ENCODE results near the gene CCDC57. TPM values are rescaled to one million over a fixed set of nuclear protein-coding genes. Genes with fewer than 3 reads are reported as not detected.

The CCDC57 gene
- total and polyA plus RNA-seq, 10 donors = 28.8 to 164 (median 51.9) TPM

DNA sequence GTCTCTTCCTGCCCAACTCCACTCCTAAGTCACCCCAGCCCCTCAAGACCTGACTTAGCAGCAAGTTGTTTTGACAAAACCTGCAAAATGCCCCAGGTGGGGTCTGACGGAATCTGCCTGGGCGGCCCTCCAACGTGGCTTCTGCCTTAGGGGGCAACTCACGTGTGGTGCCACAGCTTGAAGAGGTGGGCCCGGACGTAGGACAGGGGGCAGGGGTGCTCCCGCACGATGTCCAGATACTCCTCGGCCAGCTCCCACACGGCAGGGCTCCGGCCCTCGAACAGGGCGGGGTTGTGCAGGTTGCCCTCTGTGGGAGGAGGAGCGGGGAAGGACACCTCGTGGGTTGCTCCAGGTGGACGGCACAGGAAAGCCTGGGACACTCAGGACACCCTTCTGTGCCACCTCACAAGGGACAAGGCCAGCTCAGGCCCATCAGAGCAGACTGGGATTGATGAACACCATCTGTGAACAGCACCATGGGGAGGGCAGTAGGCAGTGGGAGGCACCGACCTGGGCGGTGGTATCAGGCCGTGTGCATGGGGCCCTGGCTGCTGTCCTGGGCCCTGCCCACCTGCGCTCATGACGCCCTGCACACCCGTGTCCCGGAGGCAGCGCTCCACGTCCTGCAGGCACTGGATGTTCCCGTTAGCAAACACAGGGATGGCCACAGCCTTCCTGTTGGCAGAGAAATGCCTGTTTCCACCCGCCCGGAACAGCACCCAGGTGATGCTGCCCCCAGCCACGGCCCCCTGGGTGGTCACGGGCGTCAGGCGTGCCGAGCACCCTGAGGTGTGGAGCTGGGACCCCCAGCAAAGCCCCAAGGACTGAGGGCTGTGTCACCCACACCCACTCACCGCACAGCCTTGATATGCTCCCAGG lies 151.4 kb downstream of the CCDC57 start:
- Histone ChIP-seq H3K4me3 (no peak overlapping the region), H3K27me3 (replicated peaks in 1 of 7) (no peaks in the 10 kb centered on the region), H3K9me3 (no peaks in the 10 kb centered on the region), H3K4me1 (peaks cover 14 to 77% (median 38%) of the 10 kb centered on the region in 6 donors), H3K36me3 (peaks cover 0 to 79% (median 71%) of the 10 kb centered on the region in 6 donors), H3K27ac (no peak overlapping the region)
- DNase-seq = peak; percentile 73
- 91 to 93% (median 92%) methylated on average over 23 to 34 of the region's 34 CpGs for WGBS, 5 donors
- TF ChIP-seq POLR2AphosphoS5 (IDR thresholded peaks at IDR 0.05) = peak in 2 of 3 donors; percentile 26 to 58
- no peak for TF ChIP-seq POLR2A (IDR thresholded peaks at IDR 0.05)
- TF ChIP-seq, protein P1, sequence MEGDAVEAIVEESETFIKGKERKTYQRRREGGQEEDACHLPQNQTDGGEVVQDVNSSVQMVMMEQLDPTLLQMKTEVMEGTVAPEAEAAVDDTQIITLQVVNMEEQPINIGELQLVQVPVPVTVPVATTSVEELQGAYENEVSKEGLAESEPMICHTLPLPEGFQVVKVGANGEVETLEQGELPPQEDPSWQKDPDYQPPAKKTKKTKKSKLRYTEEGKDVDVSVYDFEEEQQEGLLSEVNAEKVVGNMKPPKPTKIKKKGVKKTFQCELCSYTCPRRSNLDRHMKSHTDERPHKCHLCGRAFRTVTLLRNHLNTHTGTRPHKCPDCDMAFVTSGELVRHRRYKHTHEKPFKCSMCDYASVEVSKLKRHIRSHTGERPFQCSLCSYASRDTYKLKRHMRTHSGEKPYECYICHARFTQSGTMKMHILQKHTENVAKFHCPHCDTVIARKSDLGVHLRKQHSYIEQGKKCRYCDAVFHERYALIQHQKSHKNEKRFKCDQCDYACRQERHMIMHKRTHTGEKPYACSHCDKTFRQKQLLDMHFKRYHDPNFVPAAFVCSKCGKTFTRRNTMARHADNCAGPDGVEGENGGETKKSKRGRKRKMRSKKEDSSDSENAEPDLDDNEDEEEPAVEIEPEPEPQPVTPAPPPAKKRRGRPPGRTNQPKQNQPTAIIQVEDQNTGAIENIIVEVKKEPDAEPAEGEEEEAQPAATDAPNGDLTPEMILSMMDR (IDR thresholded peaks at IDR 0.05 in 8 of 11, conservative IDR thresholded peaks at IDR 0.05 in 3 of 11) = no peak
- intact Hi-C loops (cut with DNase I; ENCODE audit: low total_unique reads) = no loop called here

- Histone ChIP-seq H3K27me3 (replicated peaks in 1 of 7) (no peaks in the 10 kb centered on the region), H3K4me3 (no peak overlapping the region), H3K27ac (no peak overlapping the region), H3K4me1 (peaks cover 9 to 77% (median 32%) of the 10 kb centered on the region in 6 donors), H3K9me3 (no peaks in the 10 kb centered on the region), H3K36me3 (peaks cover 0 to 86% (median 77%) of the 10 kb centered on the region in 6 donors)
- intact Hi-C loops (cut with DNase I; ENCODE audit: low total_unique reads) = no loop called here
- TF ChIP-seq, protein P1 (IDR thresholded peaks at IDR 0.05 in 8 of 11, conservative IDR thresholded peaks at IDR 0.05 in 3 of 11) = no peak
- peak in 2 of 3 donors; percentile 14 to 56 for TF ChIP-seq POLR2AphosphoS5 (IDR thresholded peaks at IDR 0.05)
- TF ChIP-seq POLR2A (IDR thresholded peaks at IDR 0.05) = no peak
- 80 to 95% (median 89%) methylated on average over 8 to 14 of the region's 14 CpGs for WGBS, 5 donors
- DNase-seq = peak; percentile 70
Measured at GRCh38 chr17:82060614-82061013, 152.0 kb downstream of the CCDC57 start.

- intact Hi-C loops (cut with DNase I; ENCODE audit: low total_unique reads) = no loop called here
- Histone ChIP-seq H3K9me3 (no peaks in the 10 kb centered on the region), H3K36me3 (peaks cover 0 to 92% (median 84%) of the 10 kb centered on the region in 6 donors), H3K4me3 (no peak overlapping the region), H3K27me3 (replicated peaks in 1 of 7) (no peaks in the 10 kb centered on the region), H3K27ac (peak overlapping the region in 1 of 8 donors; percentile 18), H3K4me1 (peaks cover 9 to 79% (median 28%) of the 10 kb centered on the region in 6 donors)
- DNase-seq = peak; percentile 67
- TF ChIP-seq, protein P1 (IDR thresholded peaks at IDR 0.05 in 8 of 11, conservative IDR thresholded peaks at IDR 0.05 in 3 of 11) = no peak
- TF ChIP-seq POLR2AphosphoS5 (IDR thresholded peaks at IDR 0.05) = no peak
- WGBS, 5 donors = 83 to 86% (median 86%) methylated on average over 10 to 16 of the region's 16 CpGs
Measured at GRCh38 chr17:82060001-82060380, 152.7 kb downstream of the CCDC57 start.
